K562 (cell line): ENCODE results near the gene GLI3. TPM values are rescaled to one million over a fixed set of nuclear protein-coding genes. Genes with fewer than 3 reads are reported as not detected.
A peak's percentile ranks its signal among the peaks of the same experiment; 100 is the strongest.

ENCODE experiments used
- ATAC-seq: fragments of 200-7000 bp; cut with Tn5 transposase; 3 replicates; pipeline ENCODE4 v1.9.1; 2020; ENCODE audit warnings: moderate library complexity
- BruUV-seq: library from RNA; stranded (reverse); fragments of 400-500 nt; replicated peaks from 2 replicates; lab custom pipeline; 2021; lab: Mats Ljungman, UMichigan
- CTCF ChIA-PET: fragments of 300-600 bp; formaldehyde crosslinking; extraction: SDS; loops from one replicate; lab custom pipeline; 2021; ENCODE audit warnings: low intra/inter-chr PET ratio; lab: Yijun Ruan, JAX
- POLR2A ChIA-PET: fragments of 300-600, 350-650 bp; sonication (Branson Sonifier 250); formaldehyde crosslinking; extraction: SDS; loops from one replicate; lab custom pipeline; 2021; ENCODE audit warnings: antibody characterized with exemption, inconsistent platforms; lab: Yijun Ruan, JAX
- DNase-seq, 4 experiments: peaks; one replicate each; pipeline versions ENCODE4 v3.0.0 to v3.0.0-alpha.2; 2011 to 2018; ENCODE audit warnings: low spot score in 3 of 4, mixed read lengths in 3 of 4; ENCODE audit errors: extremely low read depth in 1 of 4
- FAIRE-seq: peaks from 2 replicates; lab custom pipeline; 2011; peaks lifted over from hg19 to GRCh38; lab: Jason Lieb, UNC
- H2AFZ ChIP-seq: 2 replicates; pipeline ENCODE4 v1.6.0; 2011; ENCODE audit warnings: low read depth, low read length, control low read depth, inconsistent platforms
- H3K27ac ChIP-seq: fragments of 200-600 bp; 3 replicates; pipeline ENCODE4 v1.8.0; 2011; ENCODE audit warnings: low read depth, mild to moderate bottlenecking, control low read depth, inconsistent platforms, low read length, moderate library complexity, mixed read lengths; ENCODE audit errors: extremely low read depth
- H3K27me3 ChIP-seq, 2 experiments: fragments of 300-600 bp in 1 of 2; 2 replicates in 1 of 2; 3 replicates in 1 of 2; pipeline versions ENCODE4 v1.6.0 to v1.8.0; 2011; ENCODE audit warnings: inconsistent platforms in 2 of 2, low read length in 2 of 2, mild to moderate bottlenecking in 1 of 2, mixed read lengths in 1 of 2, moderate library complexity in 1 of 2; ENCODE audit not compliant: control insufficient read depth in 2 of 2, insufficient read depth in 2 of 2
- H3K36me3 ChIP-seq: fragments of 300-600 bp; 3 replicates; pipeline ENCODE4 v1.8.0; 2011; ENCODE audit warnings: mild to moderate bottlenecking, low read length, inconsistent platforms; ENCODE audit not compliant: control insufficient read depth, insufficient read depth
- H3K4me1 ChIP-seq, 2 experiments: fragments of 200-600 bp in 1 of 2; replicated peaks in 1 of 2; 2 replicates in 1 of 2; 3 replicates in 1 of 2; pipeline versions ENCODE4 v1.5.1 to v1.8.0; 2011; ENCODE audit warnings: inconsistent platforms in 2 of 2, low read length in 2 of 2, mild to moderate bottlenecking in 1 of 2, mixed read lengths in 1 of 2, moderate library complexity in 1 of 2; ENCODE audit not compliant: control insufficient read depth in 2 of 2, insufficient read depth in 2 of 2
- H3K4me2 ChIP-seq: 2 replicates; pipeline ENCODE4 v1.6.1; 2011; ENCODE audit warnings: low read length, control low read depth, inconsistent platforms, mixed read lengths; ENCODE audit not compliant: insufficient read depth
- H3K4me3 ChIP-seq: fragments of 200-600 bp; sonication (generic), shearing (Covaris generic); 2 replicates; pipeline ENCODE4 v1.5.1; 2016; ENCODE audit warnings: control low read depth, inconsistent platforms
- H3K79me2 ChIP-seq: fragments of 200-600 bp; 3 replicates; pipeline ENCODE4 v1.8.0; 2011; ENCODE audit warnings: low read length, inconsistent platforms; ENCODE audit not compliant: control insufficient read depth, insufficient read depth
- H3K9ac ChIP-seq, 2 experiments: 2 replicates each; pipeline versions ENCODE4 v1.6.0 to v1.6.1; 2011; ENCODE audit warnings: low read depth in 2 of 2, low read length in 2 of 2, control low read depth in 1 of 2, inconsistent platforms in 1 of 2, mild to moderate bottlenecking in 1 of 2, mixed read lengths in 1 of 2; ENCODE audit not compliant: insufficient read depth in 1 of 2
- H3K9me1 ChIP-seq: one replicate; pipeline ENCODE4 v1.6.0; 2011; ENCODE audit warnings: inconsistent platforms, mild to moderate bottlenecking, low read length, moderate library complexity; ENCODE audit not compliant: control insufficient read depth, insufficient read depth
- H3K9me3 ChIP-seq: replicated peaks from 2 replicates; pipeline ENCODE4 v1.5.1; 2011; ENCODE audit warnings: low read depth, low read length, inconsistent platforms; ENCODE audit not compliant: control insufficient read depth, insufficient read depth
- H4K20me1 ChIP-seq: replicated peaks from 2 replicates; pipeline ENCODE4 v1.6.1; 2011; ENCODE audit warnings: low read length, inconsistent platforms, mixed read lengths; ENCODE audit not compliant: control insufficient read depth, insufficient read depth
- ARID2 ChIP-seq: fragments of 450-650 bp; IDR thresholded peaks from 2 replicates; pipeline ENCODE4 v1.6.1; 2017; ENCODE audit warnings: antibody characterized with exemption, mild to moderate bottlenecking
- CREBBP ChIP-seq: IDR thresholded peaks from one replicate; pipeline ENCODE4 v1.6.1; 2012; ENCODE audit warnings: low read depth, mild to moderate bottlenecking, control low read depth, inconsistent platforms, low read length
- ESRRA ChIP-seq: fragments of 450-650 bp; IDR thresholded peaks from 2 replicates; pipeline ENCODE4 v1.6.1; 2014; ENCODE audit warnings: low read depth, mild to moderate bottlenecking, moderate library complexity, borderline replicate concordance
- L3MBTL2 ChIP-seq: fragments of 450-650 bp; IDR thresholded peaks from 2 replicates; pipeline ENCODE4 v1.6.1; 2016; ENCODE audit warnings: mild to moderate bottlenecking, moderate library complexity
- MXI1 ChIP-seq: IDR thresholded peaks from 2 replicates; pipeline ENCODE4 v1.6.1; 2011; ENCODE audit warnings: low read depth, mild to moderate bottlenecking, improper control_type of control experiment, low read length
- RBM17 ChIP-seq: fragments of 200-400 bp; formaldehyde crosslinking; IDR thresholded peaks from 2 replicates; pipeline ENCODE4 v1.6.1; 2017; ENCODE audit warnings: low read depth, mild to moderate bottlenecking, low read length, borderline replicate concordance
- WGBS: fragments of 100-300 bp; shearing (Covaris generic); methylation state at CpG from one replicate; pipeline ENCODE4 v1.1.6; 2016; ENCODE audit warnings: low coverage, mixed read lengths; ENCODE audit not compliant: insufficient coverage; ENCODE audit errors: missing lambda C conversion rate; 5-methylcytosine and 5-hydroxymethylcytosine counted together
- in situ Hi-C: fragments of 300-500 bp; cut with MboI; formaldehyde crosslinking; loops from 4 replicates; pipeline ENCODE4 v1.15.0; 2018; ENCODE audit warnings: inconsistent platforms, mixed read lengths
- intact Hi-C: fragments of 100-400 bp; cut with micrococcal nuclease; formaldehyde crosslinking; loops from 2 replicates; pipeline ENCODE4 v1.14.2; 2022
- polyA plus RNA-seq, 8 experiments: library from polyadenylated mRNA; depleted of rRNA in 4 of 8; stranded (reverse) in 5 of 8; unstranded in 3 of 8; fragments of >200 nt; fragmentation: Nextera tagmentation in 2 of 8; fragmentation: Illumina TruSeq in 1 of 8; extraction: Ambion mirVana in 2 of 8; extraction: Trizol in 1 of 8; gene quantifications; 2 replicates each; pipeline versions ENCODE4 v1.2.1 to v1.2.3, GENCODE V29; 2011 to 2014; ENCODE audit warnings: inconsistent platforms in 1 of 8, missing spikeins in 1 of 8
- total RNA-seq, 7 experiments: library from RNA; depleted of rRNA in 6 of 7; stranded (reverse); fragments of >200 nt in 6 of 7; fragmentation: Illumina TruSeq in 2 of 7; extraction: Trizol in 2 of 7; gene quantifications; 2 replicates each; pipeline versions ENCODE4 v1.2.1 to v1.2.3, GENCODE V29; 2011 to 2021; ENCODE audit warnings: low replicate concordance in 1 of 7
- TF ChIP-seq, protein P1 (sequence below): fragments of 450-650 bp; IDR thresholded peaks from 2 replicates; pipeline ENCODE4 v1.6.1; 2018; ENCODE audit warnings: mild to moderate bottlenecking, low read depth; ENCODE audit not compliant: partially characterized antibody

GLI3 gene
- total and polyA plus RNA-seq, 9 of the 15 experiments (the other 6 are each of a cell fraction or from before 2014, with no cell fraction given): 0.01 to 0.18 (median 0.07) TPM; not detected in 6

DNA sequence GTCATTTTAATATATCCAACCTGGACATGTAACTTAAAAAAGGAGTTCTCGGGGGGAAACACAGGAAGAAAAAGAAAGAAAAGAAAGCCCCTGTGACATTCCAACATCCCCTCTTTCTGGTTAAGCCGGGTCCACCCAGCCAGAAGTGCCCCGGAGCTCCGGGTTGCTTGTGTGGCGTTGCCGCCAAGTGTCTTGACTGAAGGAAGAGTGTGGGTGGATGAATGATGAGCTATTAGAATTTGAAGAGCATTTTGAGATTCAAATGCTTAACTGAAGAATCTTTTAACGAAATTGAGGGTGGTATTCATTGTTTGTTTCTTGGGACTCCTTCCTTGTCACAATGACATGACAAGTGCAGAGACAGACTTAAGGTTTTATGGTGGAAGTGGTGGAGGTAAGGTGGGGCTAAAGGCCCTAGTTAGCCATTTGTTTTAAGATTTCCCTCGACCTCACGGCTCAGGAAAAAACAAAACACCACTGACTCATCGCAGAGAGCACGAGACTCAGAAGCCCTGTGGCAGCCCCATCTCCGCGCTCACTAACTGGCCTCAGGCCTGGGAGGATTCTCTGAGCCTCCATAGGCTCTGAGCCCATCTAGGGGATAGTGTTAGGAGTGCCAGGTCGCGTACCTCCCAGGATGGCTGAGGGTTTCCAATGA is 1.8 kb upstream of the GLI3 start:
- FAIRE-seq: no peak
- ATAC-seq: no peak
- Histone ChIP-seq H2AFZ (no peak overlapping the region), H3K4me1 (peaks cover 0 to 16% of the 10 kb centered on the region in 2 experiments; a peak in 2 of 5 replicates), H3K27ac (no peak overlapping the region), H3K27me3 (peaks cover 0 to 25% of the 10 kb centered on the region in 2 experiments; a peak in 2 of 5 replicates), H3K9ac (no peak overlapping the region), H4K20me1 (no peaks in the 10 kb centered on the region), H3K9me1 (no peaks in the 10 kb centered on the region), H3K9me3 (no peaks in the 10 kb centered on the region), H3K36me3 (no peaks in the 10 kb centered on the region), H3K4me2 (no peak overlapping the region), H3K4me3 (no peak overlapping the region), H3K79me2 (no peaks in the 10 kb centered on the region)
- DNase-seq: peak in 1 of 4 experiments; percentile 11
- no peak for TF ChIP-seq L3MBTL2
- TF ChIP-seq MXI1: no peak
- no peak for TF ChIP-seq RBM17
- TF ChIP-seq ARID2: no peak
- TF ChIP-seq, protein P1, sequence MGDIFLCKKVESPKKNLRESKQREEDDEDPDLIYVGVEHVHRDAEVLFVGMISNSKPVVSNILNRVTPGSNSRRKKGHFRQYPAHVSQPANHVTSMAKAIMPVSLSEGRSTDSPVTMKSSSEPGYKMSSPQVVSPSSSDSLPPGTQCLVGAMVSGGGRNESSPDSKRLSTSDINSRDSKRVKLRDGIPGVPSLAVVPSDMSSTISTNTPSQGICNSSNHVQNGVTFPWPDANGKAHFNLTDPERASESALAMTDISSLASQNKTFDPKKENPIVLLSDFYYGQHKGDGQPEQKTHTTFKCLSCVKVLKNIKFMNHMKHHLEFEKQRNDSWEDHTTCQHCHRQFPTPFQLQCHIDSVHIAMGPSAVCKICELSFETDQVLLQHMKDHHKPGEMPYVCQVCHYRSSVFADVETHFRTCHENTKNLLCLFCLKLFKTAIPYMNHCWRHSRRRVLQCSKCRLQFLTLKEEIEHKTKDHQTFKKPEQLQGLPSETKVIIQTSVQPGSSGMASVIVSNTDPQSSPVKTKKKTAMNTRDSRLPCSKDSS: no peak
- TF ChIP-seq CREBBP: no peak
- no peak for TF ChIP-seq ESRRA
- intact Hi-C loops: no loop called here
- ChIA-PET CTCF (no interaction called here), POLR2A (no interaction called here)
- in situ Hi-C loops: no loop called here
- 17% methylated on average over 15 of the region's 15 CpGs for WGBS
- BruUV-seq: no TSS peak
